Hematopoietic multipotent progenitor cell treated with erythropoietin and hydrocortisone succinate and interleukin-3 and kit ligand, for 15 days (in vitro differentiated cells): ENCODE data around the gene ITGA5.

Experiments
- DNase-seq: peaks from one replicate; pipeline ENCODE4 v3.0.0-alpha.2; 2015; ENCODE audit warnings: low spot score

Gene ITGA5

DNA sequence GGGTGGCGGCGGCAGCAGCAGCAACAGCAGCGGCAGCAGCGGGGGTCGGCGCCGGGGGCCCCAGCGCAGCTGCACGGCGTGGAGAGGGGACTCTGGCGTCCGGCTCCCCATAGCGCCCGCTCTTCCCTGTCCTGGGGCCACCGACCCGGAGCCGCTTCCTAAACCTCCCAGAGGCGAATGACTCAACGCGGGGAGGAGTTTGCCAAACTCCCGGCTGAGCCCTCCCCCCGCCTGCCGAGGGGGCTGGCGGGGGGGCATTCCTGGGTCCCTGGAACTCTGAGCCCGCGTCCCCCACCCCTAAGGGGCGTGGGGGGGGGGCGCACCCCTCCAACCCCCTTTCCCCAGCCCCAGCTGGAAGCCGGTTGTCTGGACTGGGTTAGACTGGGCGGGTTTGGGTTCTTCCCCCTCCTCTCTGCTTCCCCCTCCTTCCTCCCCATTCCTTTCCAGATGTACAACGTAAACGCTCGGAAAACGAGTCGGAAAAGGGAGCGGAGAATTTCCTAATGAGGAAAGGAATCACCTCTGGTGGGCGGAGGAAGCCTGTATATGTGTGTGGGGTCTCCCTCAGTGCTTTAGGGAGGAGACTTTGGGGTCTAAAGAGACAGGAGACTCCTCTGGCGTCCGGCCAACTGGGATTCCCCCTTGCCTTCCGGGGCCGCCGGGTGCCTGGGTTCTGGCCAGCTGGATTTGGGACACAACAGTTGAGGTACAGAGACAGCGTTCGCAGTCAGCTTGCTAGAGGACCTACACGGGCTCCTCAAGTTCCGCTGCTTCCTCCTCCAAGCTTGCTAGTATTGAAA, at the start of gene ITGA5:
TSS of gene ITGA5 (minus strand) at position 179 of the 800 bp plus-strand sequence. CDS start at position 111, 68 bp downstream.
- DNase-seq = no peak

DNA sequence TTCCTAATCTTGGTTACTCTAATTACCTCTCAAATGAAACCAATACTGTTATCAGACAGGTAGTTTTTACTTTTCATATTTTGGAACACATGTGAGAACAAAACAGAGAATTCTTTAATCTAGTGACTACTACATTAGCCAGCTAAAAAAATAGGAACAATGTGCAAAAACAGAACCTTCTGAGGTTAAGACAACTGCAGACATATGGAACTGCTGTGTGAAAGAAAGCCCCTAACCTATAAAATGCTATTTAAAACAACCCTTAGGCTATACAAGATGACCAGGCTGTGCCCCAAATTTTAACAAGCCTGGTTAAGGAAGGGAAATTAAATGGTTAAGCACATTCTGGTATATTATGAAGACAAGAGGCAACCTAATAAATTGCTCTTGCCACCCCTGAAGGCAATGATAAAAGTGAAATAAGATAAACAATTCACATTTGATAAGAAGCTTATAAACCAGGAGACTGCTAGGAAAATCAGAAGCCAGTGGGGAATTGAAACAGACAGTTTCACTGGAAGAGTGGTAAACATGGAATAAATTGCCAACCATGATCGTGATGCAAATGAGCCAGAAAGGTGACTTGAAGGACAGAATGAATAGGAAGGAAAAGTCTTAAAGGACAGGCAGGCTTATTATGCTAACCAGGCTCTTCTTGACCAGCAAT, 46.9 kb upstream of the ITGA5 start:
- DNase-seq = no peak

GRCh38 chr12:54463484-54463883, 44.4 kb upstream of the ITGA5 start:
- no peak for DNase-seq

GRCh38 chr12:54463034-54463433, 44.0 kb upstream of the ITGA5 start:
- DNase-seq = no peak

DNA sequence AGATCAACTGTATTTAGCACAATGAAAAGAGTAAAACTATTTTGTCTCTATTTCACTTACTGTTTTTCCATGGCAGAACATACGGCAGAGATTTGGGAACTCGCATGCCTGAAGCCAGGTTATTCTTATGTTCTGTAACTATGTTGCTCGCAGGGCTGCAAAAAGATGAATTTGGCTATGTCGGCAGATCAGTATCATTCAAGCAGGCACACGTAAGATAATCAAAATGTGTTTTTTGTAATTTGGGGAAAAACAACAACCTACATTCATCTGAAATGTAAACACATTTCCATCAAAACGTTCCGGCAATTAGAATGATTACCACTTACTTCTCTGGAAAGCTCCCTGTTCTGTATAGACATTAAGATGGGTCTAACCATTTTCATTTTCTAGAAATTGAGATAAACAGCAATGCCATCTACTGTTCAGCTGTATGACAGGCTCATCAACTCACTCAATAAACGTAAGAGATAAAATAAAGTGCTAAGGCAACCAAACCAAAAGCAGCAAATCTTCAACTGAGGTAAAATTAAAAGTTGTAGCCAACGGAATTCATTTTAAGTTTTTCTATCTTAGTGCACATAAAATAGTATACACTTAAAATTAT, 41.4 kb upstream of the ITGA5 start:
- no peak for DNase-seq

GRCh38 chr12:54459355-54459754, 40.3 kb upstream of the ITGA5 start:
- no peak for DNase-seq

- no peak for DNase-seq
Measured at GRCh38 chr12:54455760-54456469, 36.8 kb upstream of the ITGA5 start.

DNA sequence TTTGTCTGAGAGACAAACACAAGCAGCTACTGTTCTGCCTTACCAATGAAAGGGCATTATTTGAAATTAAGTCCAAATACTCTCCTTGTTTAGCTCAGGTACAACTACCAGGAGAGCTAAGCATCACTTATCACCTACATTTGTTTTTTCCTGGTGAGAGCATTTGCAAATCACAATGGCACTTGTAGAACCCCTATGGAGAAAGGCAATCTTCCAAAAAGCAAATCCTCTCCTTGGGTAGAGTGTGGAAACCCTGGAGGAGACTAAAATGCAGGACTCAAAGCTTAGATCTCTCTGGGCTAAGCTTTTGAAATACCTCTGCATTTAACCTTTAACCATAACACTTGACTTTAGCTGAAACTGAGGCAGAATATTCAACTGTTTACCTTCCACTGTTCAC, 33.6 kb upstream of the ITGA5 start:
- DNase-seq = no peak

GRCh38 chr12:54448344-54448743, 29.3 kb upstream of the ITGA5 start:
- no peak for DNase-seq

GRCh38 chr12:54447917-54448316, 28.9 kb upstream of the ITGA5 start:
- no peak for DNase-seq

GRCh38 chr12:54444206-54444605, 25.1 kb upstream of the ITGA5 start:
- DNase-seq = no peak

- DNase-seq = no peak
Measured at GRCh38 chr12:54443446-54443845, 24.4 kb upstream of the ITGA5 start.

GRCh38 chr12:54442961-54443360, 23.9 kb upstream of the ITGA5 start:
- no peak for DNase-seq

GRCh38 chr12:54442099-54442498, 23.0 kb upstream of the ITGA5 start:
- no peak for DNase-seq

- DNase-seq = peak; percentile 12
Measured at GRCh38 chr12:54439521-54440255, 20.6 kb upstream of the ITGA5 start.

GRCh38 chr12:54439096-54439495, 20.0 kb upstream of the ITGA5 start:
- DNase-seq = no peak

GRCh38 chr12:54438517-54438916, 19.5 kb upstream of the ITGA5 start:
- DNase-seq = no peak

DNA sequence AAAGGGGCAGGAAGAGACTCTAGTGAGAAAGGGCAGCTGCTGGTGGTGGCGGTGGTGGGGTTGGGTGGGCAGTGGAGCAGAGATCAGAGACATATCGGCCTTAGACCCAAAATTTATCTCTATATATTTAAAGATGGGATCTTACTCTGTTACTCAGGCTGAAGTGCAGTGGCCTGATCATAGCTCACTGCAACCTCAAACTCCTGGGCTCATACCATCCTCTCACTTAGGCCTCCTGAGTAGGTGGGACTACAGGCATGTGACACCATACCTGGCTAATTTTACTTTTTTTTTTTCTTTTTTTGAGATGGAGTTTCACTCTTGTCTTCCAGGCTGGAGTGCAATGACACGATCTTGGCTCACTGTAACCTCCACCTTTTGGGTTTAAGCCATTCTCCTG, 18.6 kb upstream of the ITGA5 start:
- DNase-seq = no peak

DNA sequence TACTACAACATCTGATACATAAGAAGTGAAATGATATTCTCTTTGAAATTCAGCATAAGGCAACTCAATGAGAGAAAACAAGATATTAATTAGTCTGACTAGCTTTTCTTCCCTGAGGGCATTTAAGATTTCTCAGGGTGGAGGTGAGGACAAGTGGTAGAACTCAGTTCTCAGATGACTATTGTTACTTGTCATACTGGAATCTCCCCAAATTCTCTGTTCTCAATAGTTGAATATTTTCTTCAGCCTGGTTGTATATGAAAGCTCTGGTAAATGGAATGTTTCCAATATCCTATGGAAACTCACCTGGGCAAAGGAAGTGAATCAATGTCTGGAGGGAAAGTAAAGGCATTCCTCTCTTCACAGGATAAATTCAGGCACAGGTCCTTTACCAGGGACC, 18.2 kb upstream of the ITGA5 start:
- DNase-seq = no peak

GRCh38 chr12:54432815-54433164, 13.7 kb upstream of the ITGA5 start:
- no peak for DNase-seq

DNA sequence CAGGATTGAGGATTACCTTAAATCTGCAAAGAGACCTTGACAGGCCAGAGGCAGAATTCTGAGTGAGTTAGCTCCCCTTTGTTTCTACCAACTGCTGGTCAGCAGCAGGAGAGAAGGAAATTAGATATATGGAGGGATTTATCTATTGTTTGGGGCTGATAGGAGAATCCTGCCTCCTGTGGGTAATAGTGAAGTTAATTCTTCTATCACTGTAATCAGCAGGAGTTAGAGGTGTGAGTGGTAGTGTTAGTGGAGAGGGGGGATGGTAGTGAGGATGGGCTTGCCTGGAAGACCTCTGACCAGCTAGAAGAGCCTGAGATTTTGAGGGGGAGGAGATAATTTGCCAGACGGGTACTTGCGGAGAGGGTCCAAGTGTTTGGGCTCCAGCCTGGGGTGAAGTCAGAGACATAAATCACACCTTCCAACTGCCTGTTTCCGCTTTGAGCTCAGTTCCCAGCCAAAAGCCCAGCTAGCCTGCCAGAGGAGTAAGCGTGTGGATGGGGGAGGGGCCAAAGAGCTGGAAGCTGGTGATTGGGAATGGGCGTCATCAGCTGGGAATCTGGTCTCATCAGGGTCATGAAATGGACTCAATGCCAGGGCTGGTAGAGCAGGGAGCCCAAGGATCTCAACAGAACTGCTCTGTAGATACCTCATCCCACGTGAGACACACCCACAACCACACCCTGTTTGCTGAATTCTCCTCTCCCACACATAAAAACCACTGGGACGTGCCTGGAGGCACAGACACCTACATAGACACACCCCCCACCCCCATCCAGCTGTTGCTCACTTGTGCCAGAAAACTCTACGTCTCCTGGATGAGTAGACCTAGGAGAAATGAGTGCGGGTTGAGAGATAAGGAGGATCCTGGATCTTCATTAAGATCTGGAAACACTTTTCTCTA, 13.1 kb upstream of the ITGA5 start:
- no peak for DNase-seq
